Measurements from ENCODE around the gene SESN3. TPM values are rescaled to one million over a fixed set of nuclear protein-coding genes. Genes with fewer than 3 reads are reported as not detected.

The SESN3 gene
- total RNA-seq, 6 experiments from 2014 or later, result 2.8 to 8.8 (median 5.5) TPM

DNA sequence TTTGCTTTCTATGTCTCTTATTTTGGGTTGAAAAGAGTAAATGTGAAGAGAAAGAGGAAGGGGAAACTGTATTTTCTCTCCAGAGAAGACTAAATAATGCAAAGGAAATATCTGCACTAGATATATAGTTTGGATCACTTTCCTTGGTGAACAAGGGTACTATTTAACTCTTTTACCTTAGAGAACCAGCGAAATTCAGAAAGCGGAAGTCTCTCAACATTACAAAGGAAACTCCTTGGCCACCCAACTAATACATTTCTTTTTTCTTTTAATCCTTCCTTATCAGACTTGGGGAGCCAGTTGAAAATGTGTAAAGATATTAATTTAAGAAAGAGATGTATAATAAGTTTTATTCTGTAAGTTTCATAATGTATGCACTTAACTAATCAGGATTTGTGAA is 64.2 kb downstream of the SESN3 start:
- ATAC-seq (no peak), DNase-seq (no peak)
- intact Hi-C loops (cut with DNase I), result no loop called here
- H3K27me3 ChIP-seq, result no peaks in the 10 kb centered on the region
- no peaks in the 10 kb centered on the region for H3K9me3 ChIP-seq
- H3K36me3 ChIP-seq, result no peaks in the 10 kb centered on the region
- TF ChIP-seq CTCF (IDR thresholded peaks at IDR 0.05) (no peak), POLR2A (IDR thresholded peaks at IDR 0.05) (no peak)
- 71% methylated on average over 2 of the region's 2 CpGs for WGBS (ENCODE audit: insufficient coverage, low coverage, low lambda C conversion rate, missing lambda C conversion rate)
- H3K4me3 ChIP-seq, result no peak overlapping the region
- H3K4me1 ChIP-seq, result no peaks in the 10 kb centered on the region
- no peak overlapping the region for H3K27ac ChIP-seq

DNA sequence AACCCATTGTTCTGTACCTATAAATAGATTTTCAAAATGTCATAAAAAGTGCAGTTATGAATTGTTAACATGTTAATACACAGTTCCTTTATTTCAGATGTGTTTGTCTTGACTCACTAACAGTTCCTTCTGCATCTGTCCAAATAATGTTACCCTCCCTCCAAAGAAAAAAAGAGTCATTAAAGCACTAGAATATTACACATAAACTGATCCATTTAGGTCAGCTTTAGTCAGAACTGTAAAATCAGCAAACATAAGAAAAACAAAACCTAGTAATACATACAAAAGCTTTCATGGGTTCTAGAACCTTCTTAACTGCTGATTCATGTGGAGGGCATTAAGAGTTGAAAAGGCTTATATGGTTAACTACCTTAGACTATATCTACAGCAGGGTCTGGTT is 65.4 kb downstream of the SESN3 start:
- no peak overlapping the region for H3K27ac ChIP-seq

DNA sequence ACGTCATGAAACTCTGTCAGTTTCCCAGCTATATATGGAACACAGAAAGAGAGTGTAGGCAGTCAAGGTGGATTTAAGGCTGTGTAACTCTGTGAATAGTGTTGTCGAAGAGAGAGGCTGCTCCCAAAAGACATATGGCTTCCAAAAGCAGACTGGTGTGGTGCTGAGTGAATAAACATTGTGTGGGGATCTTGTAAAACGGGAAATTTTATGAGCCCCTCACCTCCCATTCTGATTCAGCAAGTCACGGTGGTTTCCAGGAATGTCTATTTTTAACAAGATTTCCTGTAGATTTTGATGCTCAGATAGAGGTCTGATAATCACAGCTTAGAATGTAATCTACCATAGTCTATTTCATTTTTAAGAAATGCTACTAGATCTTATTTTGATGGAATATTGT is 67.9 kb downstream of the SESN3 start:
- H3K27ac ChIP-seq, result no peak overlapping the region
- TF ChIP-seq CTCF (IDR thresholded peaks at IDR 0.05), result no peak
- no peak for TF ChIP-seq POLR2A (IDR thresholded peaks at IDR 0.05)
- no peaks in the 10 kb centered on the region for H3K4me1 ChIP-seq
- H3K27me3 ChIP-seq, result no peaks in the 10 kb centered on the region
- no peak overlapping the region for H3K4me3 ChIP-seq
- 36% methylated on average over 4 of the region's 4 CpGs for WGBS (ENCODE audit: insufficient coverage, low coverage, low lambda C conversion rate, missing lambda C conversion rate)
- H3K36me3 ChIP-seq, result no peaks in the 10 kb centered on the region
- DNase-seq (no peak), ATAC-seq (no peak)
- intact Hi-C loops (cut with DNase I), result no loop called here
- H3K9me3 ChIP-seq, result no peaks in the 10 kb centered on the region

More for the DNA sequence above, 65.4 kb downstream of the SESN3 start:
- no peaks in the 10 kb centered on the region for H3K4me1 ChIP-seq
- H3K4me3 ChIP-seq, result no peak overlapping the region
- no peaks in the 10 kb centered on the region for H3K9me3 ChIP-seq
- DNase-seq, result no peak
- no peak for ATAC-seq
- H3K27me3 ChIP-seq, result no peaks in the 10 kb centered on the region
- TF ChIP-seq POLR2A (IDR thresholded peaks at IDR 0.05) (no peak), CTCF (IDR thresholded peaks at IDR 0.05) (no peak)
- intact Hi-C loops (cut with DNase I), result no loop called here
- H3K36me3 ChIP-seq, result no peaks in the 10 kb centered on the region

DNA sequence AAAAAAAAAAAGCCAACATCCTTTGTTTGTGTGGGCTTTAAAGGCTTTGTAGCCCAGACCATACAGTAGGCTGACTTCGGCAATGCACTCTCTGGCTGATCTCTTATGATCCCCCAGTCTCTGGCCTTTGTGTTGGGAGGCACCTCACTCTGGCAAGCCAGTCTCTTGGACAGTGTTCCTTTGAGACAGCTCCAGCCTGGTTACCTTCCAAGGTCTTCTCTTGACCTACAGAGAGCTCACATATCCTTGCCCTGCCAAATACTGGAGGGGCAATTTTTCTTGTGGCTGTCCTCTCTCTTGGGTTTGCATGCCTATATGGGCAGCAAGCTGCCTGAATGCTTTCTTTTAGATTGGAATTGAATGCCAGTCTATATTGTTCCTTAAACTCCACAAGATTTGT is 69.8 kb downstream of the SESN3 start:
- no peaks in the 10 kb centered on the region for H3K9me3 ChIP-seq
- ATAC-seq (no peak), DNase-seq (no peak)
- H3K4me3 ChIP-seq, result no peak overlapping the region
- no peak overlapping the region for H3K27ac ChIP-seq
- TF ChIP-seq CTCF (IDR thresholded peaks at IDR 0.05) (no peak), POLR2A (IDR thresholded peaks at IDR 0.05) (no peak)
- no peaks in the 10 kb centered on the region for H3K4me1 ChIP-seq
- intact Hi-C loops (cut with DNase I), result no loop called here
- 40% methylated on average over 1 of the region's 1 CpG for WGBS (ENCODE audit: insufficient coverage, low coverage, low lambda C conversion rate, missing lambda C conversion rate)
- no peaks in the 10 kb centered on the region for H3K27me3 ChIP-seq
- no peaks in the 10 kb centered on the region for H3K36me3 ChIP-seq

DNA sequence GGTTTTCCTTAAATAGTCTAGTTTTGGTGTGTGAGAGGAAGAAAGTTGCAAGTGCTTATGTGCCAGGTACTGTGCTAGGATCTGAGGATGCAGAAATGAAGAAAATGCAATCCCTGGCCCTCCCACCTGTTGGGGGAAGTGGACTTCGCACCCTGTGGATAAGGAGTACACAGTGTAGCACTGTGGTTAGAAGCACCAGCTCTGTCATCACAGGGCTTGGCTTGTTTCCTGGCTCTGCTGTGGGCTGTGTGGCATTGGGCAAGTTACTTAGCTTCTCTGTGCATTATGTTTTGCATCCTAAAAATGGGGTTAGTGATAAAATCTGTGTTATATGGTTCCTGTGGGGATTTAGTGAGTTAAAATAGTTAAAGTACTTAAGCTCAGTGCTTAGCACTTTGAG is 73.2 kb downstream of the SESN3 start:
- H3K27ac ChIP-seq, result no peak overlapping the region
- TF ChIP-seq POLR2A (IDR thresholded peaks at IDR 0.05) (no peak), CTCF (IDR thresholded peaks at IDR 0.05) (no peak)
- intact Hi-C loops (cut with DNase I), result loop anchor here in 1 of 2 donors (10.0 kb wide), 1 partner anchor 187 kb away; no protein-coding TSS in a partner anchor
- WGBS (ENCODE audit: insufficient coverage, low coverage, low lambda C conversion rate, missing lambda C conversion rate), result 60% methylated on average over 1 of the region's 1 CpG
- no peaks in the 10 kb centered on the region for H3K27me3 ChIP-seq
- no peaks in the 10 kb centered on the region for H3K9me3 ChIP-seq
- DNase-seq, result no peak
- no peaks in the 10 kb centered on the region for H3K36me3 ChIP-seq
- H3K4me3 ChIP-seq, result no peak overlapping the region
- no peak for ATAC-seq
- no peaks in the 10 kb centered on the region for H3K4me1 ChIP-seq

Measured in right lobe of liver (tissue), 6 donors.